Measurements from ENCODE around the gene VGLL4. TPM values are rescaled to one million over a fixed set of nuclear protein-coding genes. Genes with fewer than 3 reads are reported as not detected.

VGLL4 gene
- total RNA-seq, 1 experiment from 2014 or later = 26.9 TPM

- no peak overlapping the region for H3K4me2 ChIP-seq (ENCODE audit: low read length)
- H3K4me3 ChIP-seq (replicated peaks in 1 of 2; ENCODE audit: low read depth in 1 of 2, low read length in 2 of 2) = no peak overlapping the region
- H3K9ac ChIP-seq (ENCODE audit: low read length) = no peak overlapping the region
- no peaks in the 10 kb centered on the region for H3K36me3 ChIP-seq (ENCODE audit: control insufficient read depth in 1 of 2, insufficient read depth in 2 of 2, low read length in 2 of 2)
- ChIA-PET RAD21 (ENCODE audit: low non-redundant PET in 1 of 2, low total read pairs in 2 of 2, uncharacterized antibody in 2 of 2, unreplicated experiment in 2 of 2) (no interaction called here), POLR2A (no interaction called here), CTCF (no interaction called here)
- H2AFZ ChIP-seq (ENCODE audit: low read depth, low read length, poor library complexity, severe bottlenecking) = no peak overlapping the region
- ATAC-seq (no peak), DNase-seq (ENCODE audit: low read depth, low spot score) (no peak)
- H3K9me2 ChIP-seq (ENCODE audit: insufficient read depth) = no peaks in the 10 kb centered on the region
- TF ChIP-seq REST (IDR thresholded peaks at IDR 0.05; ENCODE audit: low read depth) = no peak
- no peaks in the 10 kb centered on the region for H3K9me3 ChIP-seq (ENCODE audit: control insufficient read depth in 1 of 2, insufficient read depth in 1 of 2, low read depth in 1 of 2, low read length in 2 of 2)
- H3K27ac ChIP-seq (ENCODE audit: low read depth, low read length) = no peak overlapping the region
- no peaks in the 10 kb centered on the region for H3K27me3 ChIP-seq (ENCODE audit: insufficient read depth, low read length)
- intact Hi-C loops (cut with micrococcal nuclease) = no loop called here
- no peaks in the 10 kb centered on the region for H3K79me2 ChIP-seq (ENCODE audit: insufficient read depth, low read length)
- peaks cover 0 to 11% of the 10 kb centered on the region in 2 experiments; a peak in 2 of 4 replicates for H3K4me1 ChIP-seq (ENCODE audit: control insufficient read depth in 1 of 2, insufficient read depth in 2 of 2, low read length in 2 of 2)
- no TSS peak for BruUV-seq (replicated peaks)
- H4K20me1 ChIP-seq (ENCODE audit: insufficient read depth) = no peaks in the 10 kb centered on the region
These were observed 108.3 kb downstream of the VGLL4 start for GRCh38 chr3:11535243-11535960.

- Histone ChIP-seq H3K4me3 (replicated peaks in 1 of 2; ENCODE audit: low read depth in 1 of 2, low read length in 2 of 2) (no peak overlapping the region), H3K4me2 (ENCODE audit: low read length) (no peak overlapping the region), H3K27me3 (ENCODE audit: insufficient read depth, low read length) (no peaks in the 10 kb centered on the region), H3K27ac (ENCODE audit: low read depth, low read length) (no peak overlapping the region), H3K9ac (ENCODE audit: low read length) (no peak overlapping the region), H3K4me1 (ENCODE audit: control insufficient read depth in 1 of 2, insufficient read depth in 2 of 2, low read length in 2 of 2) (peaks cover 0 to 11% of the 10 kb centered on the region in 2 experiments; a peak in 2 of 4 replicates), H4K20me1 (ENCODE audit: insufficient read depth) (no peaks in the 10 kb centered on the region), H3K9me2 (ENCODE audit: insufficient read depth) (no peaks in the 10 kb centered on the region), H3K9me3 (ENCODE audit: control insufficient read depth in 1 of 2, insufficient read depth in 1 of 2, low read depth in 1 of 2, low read length in 2 of 2) (no peaks in the 10 kb centered on the region), H3K79me2 (ENCODE audit: insufficient read depth, low read length) (no peaks in the 10 kb centered on the region), H3K36me3 (ENCODE audit: control insufficient read depth in 1 of 2, insufficient read depth in 2 of 2, low read length in 2 of 2) (no peaks in the 10 kb centered on the region), H2AFZ (ENCODE audit: low read depth, low read length, poor library complexity, severe bottlenecking) (no peak overlapping the region)
- ATAC-seq (no peak), DNase-seq (ENCODE audit: low read depth, low spot score) (no peak)
- ChIA-PET CTCF (no interaction called here), POLR2A (no interaction called here), RAD21 (ENCODE audit: low non-redundant PET in 1 of 2, low total read pairs in 2 of 2, uncharacterized antibody in 2 of 2, unreplicated experiment in 2 of 2) (no interaction called here)
- no TSS peak for BruUV-seq (replicated peaks)
- intact Hi-C loops (cut with micrococcal nuclease) = no loop called here
- no peak for TF ChIP-seq REST (IDR thresholded peaks at IDR 0.05; ENCODE audit: low read depth)
- TF ChIP-seq, protein P1, sequence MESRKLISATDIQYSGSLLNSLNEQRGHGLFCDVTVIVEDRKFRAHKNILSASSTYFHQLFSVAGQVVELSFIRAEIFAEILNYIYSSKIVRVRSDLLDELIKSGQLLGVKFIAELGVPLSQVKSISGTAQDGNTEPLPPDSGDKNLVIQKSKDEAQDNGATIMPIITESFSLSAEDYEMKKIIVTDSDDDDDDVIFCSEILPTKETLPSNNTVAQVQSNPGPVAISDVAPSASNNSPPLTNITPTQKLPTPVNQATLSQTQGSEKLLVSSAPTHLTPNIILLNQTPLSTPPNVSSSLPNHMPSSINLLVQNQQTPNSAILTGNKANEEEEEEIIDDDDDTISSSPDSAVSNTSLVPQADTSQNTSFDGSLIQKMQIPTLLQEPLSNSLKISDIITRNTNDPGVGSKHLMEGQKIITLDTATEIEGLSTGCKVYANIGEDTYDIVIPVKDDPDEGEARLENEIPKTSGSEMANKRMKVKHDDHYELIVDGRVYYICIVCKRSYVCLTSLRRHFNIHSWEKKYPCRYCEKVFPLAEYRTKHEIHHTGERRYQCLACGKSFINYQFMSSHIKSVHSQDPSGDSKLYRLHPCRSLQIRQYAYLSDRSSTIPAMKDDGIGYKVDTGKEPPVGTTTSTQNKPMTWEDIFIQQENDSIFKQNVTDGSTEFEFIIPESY (IDR thresholded peaks at IDR 0.05; ENCODE audit: extremely low read depth, insufficient replicate concordance, low read length) = no peak
- no peak for TF ChIP-seq EGR1 (IDR thresholded peaks at IDR 0.05; ENCODE audit: low read depth)
- TF ChIP-seq ATF3 (IDR thresholded peaks at IDR 0.05) = no peak
- TF ChIP-seq YY1 (IDR thresholded peaks at IDR 0.05; ENCODE audit: extremely low read depth, insufficient replicate concordance, low read depth, low read length) = no peak
- TF ChIP-seq CBX3 (IDR thresholded peaks at IDR 0.05; ENCODE audit: low read depth) = no peak
- no peak for TF ChIP-seq ZNF274 (IDR thresholded peaks at IDR 0.05; ENCODE audit: low read depth, low read length)
- no peak for TF ChIP-seq RAD21 (IDR thresholded peaks at IDR 0.05; ENCODE audit: low read depth)
These were observed 109.0 kb downstream of the VGLL4 start for GRCh38 chr3:11534793-11535101.
